Thyroid gland (tissue), 4 donors: Measurements from ENCODE around the gene COMMD6.

Experiments
- CTCF ChIP-seq, 6 experiments: fragments of 200-600 bp in 3 of 6; fragments of 450-650 bp in 3 of 6; sonication (generic) in 3 of 6; IDR thresholded peaks; one replicate each; pipeline ENCODE4 v1.5.1; 2016 to 2019; ENCODE audit warnings: antibody characterized with exemption in 6 of 6, mild to moderate bottlenecking in 2 of 6, inconsistent platforms in 1 of 6, moderate library complexity in 1 of 6
- POLR2A ChIP-seq, 2 donors: fragments of 450-650 bp; IDR thresholded peaks; one replicate each; pipeline ENCODE4 v1.6.1; 2017; ENCODE audit warnings: antibody characterized with exemption in 2 of 2, mild to moderate bottlenecking in 2 of 2, moderate library complexity in 1 of 2

DNA sequence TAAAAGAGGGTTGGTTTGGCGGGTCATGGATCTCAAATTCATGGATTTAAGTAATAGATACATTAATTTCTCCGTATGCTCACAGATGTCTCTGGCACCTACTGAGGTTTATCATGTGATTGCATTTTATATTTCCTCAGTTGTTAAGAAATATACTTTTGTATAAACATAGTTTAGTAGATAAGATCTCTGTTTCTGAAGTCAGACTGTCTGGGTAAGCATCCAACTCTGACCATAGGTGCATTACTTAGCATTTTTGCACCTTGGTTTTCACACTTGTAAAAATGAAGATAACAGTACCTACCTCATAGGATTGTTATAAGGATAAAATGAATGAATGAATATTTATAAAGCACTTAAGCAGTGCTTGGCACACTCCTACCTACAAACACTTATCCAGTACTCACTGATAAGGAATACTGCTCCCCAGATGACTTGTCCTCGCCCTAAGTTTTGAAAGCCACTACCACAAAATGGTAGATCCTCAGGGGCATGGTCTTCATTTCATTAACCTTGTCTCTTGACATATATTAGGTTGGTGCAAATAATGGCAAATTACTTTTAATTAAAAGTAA, 26.5 kb downstream of the COMMD6 start:
- TF ChIP-seq CTCF (IDR thresholded peaks at IDR 0.05) (no peak), POLR2A (IDR thresholded peaks at IDR 0.05) (no peak)
